ENCODE data around the gene WDR38. TPM values are rescaled to one million over a fixed set of nuclear protein-coding genes. Genes with fewer than 3 reads are reported as not detected.
"Not testable (repeated sequence)": the region's sequence is repeated elsewhere in the genome, so short reads cannot be mapped to it uniquely, and the experiment has no call there.

The WDR38 gene
- total RNA-seq, 4 donors from 2014 or later: not detected

DNA sequence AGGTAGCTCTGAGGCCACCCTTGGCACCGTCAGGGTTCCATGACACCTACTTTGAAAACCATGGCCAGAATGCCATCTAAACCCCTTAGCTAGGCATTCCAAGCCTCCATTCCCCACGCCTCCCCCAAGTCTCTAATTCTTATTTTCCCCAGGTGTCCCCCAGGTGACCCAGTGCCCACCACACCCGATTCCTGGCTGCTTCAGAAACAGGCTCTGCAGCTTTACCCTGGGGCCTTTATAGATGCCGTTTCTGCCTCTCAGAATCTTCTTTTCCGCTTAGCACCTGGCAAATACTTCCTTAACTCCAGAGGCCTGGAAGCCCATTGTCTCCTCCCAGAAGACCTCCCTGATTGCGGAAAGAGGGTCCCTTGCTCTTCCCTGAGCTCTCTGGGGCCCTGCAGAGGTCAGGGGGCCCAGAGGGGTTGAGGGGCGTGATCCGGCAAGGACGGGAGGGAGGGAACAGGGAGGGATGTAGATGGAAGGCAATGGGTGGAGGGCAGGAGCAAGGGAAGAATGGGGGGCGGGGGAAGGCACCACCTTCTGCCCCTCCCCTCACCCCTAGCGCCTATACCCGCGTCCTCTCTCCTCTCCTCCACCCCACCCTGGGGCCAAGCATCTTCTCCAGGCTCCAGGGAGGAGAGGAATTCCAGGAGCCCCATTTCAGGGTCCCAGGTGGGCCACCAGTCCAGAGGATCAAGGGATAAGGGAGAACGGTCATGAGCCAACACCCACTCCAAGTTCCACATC, 12.0 kb upstream of the WDR38 start:
- H3K27me3 ChIP-seq: no peaks in the 10 kb centered on the region
- intact Hi-C loops (cut with DNase I; ENCODE audit: low total_unique reads): no loop called here

DNA sequence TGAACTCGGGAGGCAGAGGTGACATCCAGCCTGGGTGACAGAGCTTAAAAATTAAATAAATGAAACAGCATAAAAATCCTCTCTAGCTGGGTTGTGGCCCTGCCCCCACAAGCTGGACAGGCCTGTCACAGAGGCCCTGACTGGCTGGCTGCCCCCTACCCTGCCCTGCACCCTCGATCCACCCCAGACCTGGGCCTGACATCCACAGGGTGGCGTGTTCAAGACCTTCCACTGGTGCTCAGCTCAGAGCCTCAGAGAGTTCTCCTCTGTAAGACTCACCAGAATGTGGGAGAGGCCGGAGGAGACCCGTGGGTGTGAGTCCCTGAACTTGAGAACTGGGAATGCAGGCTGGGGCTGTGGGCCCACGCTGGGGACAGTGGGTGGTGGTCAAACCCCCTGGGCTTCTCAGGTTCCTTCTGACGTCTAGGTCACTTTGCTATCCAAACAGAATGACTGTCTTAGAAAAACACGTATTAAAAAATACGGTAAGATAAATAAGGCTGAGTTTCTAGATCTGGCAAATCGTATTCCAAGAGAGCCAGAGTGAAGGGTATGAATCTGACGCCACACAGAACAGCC, 9.7 kb upstream of the WDR38 start:
- DNase-seq: no peak
- intact Hi-C loops (cut with DNase I; ENCODE audit: low total_unique reads) (no loop called here), in situ Hi-C loops (cut with MboI; ENCODE audit: low pct_ligation_motif_present in 1 of 4, low pct_unique_long_range_greater_than_20kb in 1 of 4, low sequenced_read_pairs in 3 of 4) (no loop called here)
- Histone ChIP-seq H3K9me3 (no peaks in the 10 kb centered on the region), H3K4me1 (no peaks in the 10 kb centered on the region), H3K27ac (no peak overlapping the region), H3K36me3 (no peaks in the 10 kb centered on the region), H3K27me3 (no peaks in the 10 kb centered on the region), H3K4me3 (no peak overlapping the region)
- WGBS, 2 donors (ENCODE audit: low coverage in 1 of 2): 77% methylated on average over 11 of the region's 11 CpGs; no CpG with 5 or more reads in 1 of the 2 donors
- TF ChIP-seq POLR2AphosphoS5 (IDR thresholded peaks at IDR 0.05) (no peak), EP300 (IDR thresholded peaks at IDR 0.05; ENCODE audit: low read depth) (no peak), CTCF (IDR thresholded peaks at IDR 0.05) (no peak), POLR2A (IDR thresholded peaks at IDR 0.05) (no peak)

More for the DNA sequence above, 12.0 kb upstream of the WDR38 start:
- H3K4me1 ChIP-seq: no peaks in the 10 kb centered on the region
- no peaks in the 10 kb centered on the region for H3K9me3 ChIP-seq
- no peak for DNase-seq
- no peaks in the 10 kb centered on the region for H3K36me3 ChIP-seq
- no peak overlapping the region for H3K27ac ChIP-seq
- in situ Hi-C loops (cut with MboI; ENCODE audit: low pct_ligation_motif_present in 1 of 4, low pct_unique_long_range_greater_than_20kb in 1 of 4, low sequenced_read_pairs in 3 of 4): no loop called here
- WGBS, 2 donors (ENCODE audit: low coverage in 1 of 2): 63 to 76% methylated on average over 6 to 14 of the region's 14 CpGs
- H3K4me3 ChIP-seq: no peak overlapping the region
- TF ChIP-seq POLR2AphosphoS5 (IDR thresholded peaks at IDR 0.05): no peak
- TF ChIP-seq CTCF (IDR thresholded peaks at IDR 0.05): no peak

DNA sequence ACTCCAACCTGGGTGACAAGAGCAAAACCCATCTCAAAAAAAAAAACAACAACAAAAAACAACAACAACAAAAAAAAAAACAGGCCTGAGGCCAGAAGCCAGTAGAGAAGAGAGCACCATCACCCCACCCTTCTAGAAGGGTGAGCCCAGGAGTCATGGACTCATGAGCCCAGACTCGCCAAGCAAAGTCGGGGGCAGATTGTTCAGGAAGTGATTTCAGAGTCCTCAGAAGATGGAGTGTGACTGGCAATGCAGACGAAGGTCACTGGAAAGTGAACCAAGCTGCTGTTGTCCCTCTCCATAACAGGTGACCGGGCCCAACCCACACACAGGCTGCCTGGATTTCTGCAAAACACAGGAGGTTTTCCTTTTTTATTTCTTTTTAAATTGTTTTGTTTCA, 9.0 kb upstream of the WDR38 start:
- H3K27me3 ChIP-seq: no peaks in the 10 kb centered on the region
- no peaks in the 10 kb centered on the region for H3K36me3 ChIP-seq
- intact Hi-C loops (cut with DNase I; ENCODE audit: low total_unique reads): no loop called here
- no peak overlapping the region for H3K27ac ChIP-seq
- WGBS, 2 donors (ENCODE audit: low coverage in 1 of 2): 75% methylated on average over 4 of the region's 4 CpGs; no CpG with 5 or more reads in 1 of the 2 donors
- DNase-seq: no peak
- no peak overlapping the region for H3K4me3 ChIP-seq
- in situ Hi-C loops (cut with MboI; ENCODE audit: low pct_ligation_motif_present in 1 of 4, low pct_unique_long_range_greater_than_20kb in 1 of 4, low sequenced_read_pairs in 3 of 4): no loop called here
- H3K9me3 ChIP-seq: no peaks in the 10 kb centered on the region
- no peaks in the 10 kb centered on the region for H3K4me1 ChIP-seq
- TF ChIP-seq POLR2A (IDR thresholded peaks at IDR 0.05): no peak
- TF ChIP-seq CTCF (IDR thresholded peaks at IDR 0.05): no peak
- TF ChIP-seq EP300 (IDR thresholded peaks at IDR 0.05; ENCODE audit: low read depth): no peak
- no peak for TF ChIP-seq POLR2AphosphoS5 (IDR thresholded peaks at IDR 0.05)

- in situ Hi-C loops (cut with MboI; ENCODE audit: low pct_ligation_motif_present in 1 of 4, low pct_unique_long_range_greater_than_20kb in 1 of 4, low sequenced_read_pairs in 3 of 4); H3K4me3 ChIP-seq; H3K36me3 ChIP-seq; H3K27ac ChIP-seq; H3K27me3 ChIP-seq; intact Hi-C loops (cut with DNase I; ENCODE audit: low total_unique reads); DNase-seq; H3K4me1 ChIP-seq; H3K9me3 ChIP-seq: not testable (repeated sequence)
- 68 to 88% methylated on average over 3 to 9 of the region's 9 CpGs for WGBS, 2 donors (ENCODE audit: low coverage in 1 of 2)
Observed at GRCh38 chr9:124846467-124846866, 6.8 kb upstream of the WDR38 start.
